ENCODE data around the gene THOC6.

The THOC6 gene

GRCh38 chr16:2992383-2993081, 31.3 kb upstream of the THOC6 start:
- DNase-seq = no peak

- no peak for DNase-seq
Observed at GRCh38 chr16:2996298-2996697, 27.5 kb upstream of the THOC6 start.

DNA sequence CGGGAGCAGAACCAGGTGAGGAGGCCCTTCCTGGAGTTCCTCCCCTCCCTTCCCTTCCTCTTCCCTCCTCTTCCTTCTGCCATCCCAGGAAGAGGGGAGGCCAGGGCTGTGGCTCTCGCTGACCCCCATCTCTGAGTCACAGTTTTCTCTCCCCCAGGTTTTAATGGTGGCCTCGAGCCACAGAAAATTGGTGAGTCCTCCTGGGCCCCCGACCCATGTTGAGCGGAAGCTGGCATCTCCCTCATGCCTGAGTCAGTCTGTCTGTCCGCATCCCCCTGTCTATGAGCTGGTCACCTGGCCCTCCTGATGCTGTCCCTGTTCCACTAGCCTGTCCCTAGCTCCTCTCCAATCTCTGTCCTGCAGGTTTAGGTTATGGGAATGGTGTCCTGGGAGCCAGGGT, 23.9 kb upstream of the THOC6 start:
- DNase-seq = no peak

- no peak for DNase-seq
Observed at GRCh38 chr16:3000540-3000939, 23.3 kb upstream of the THOC6 start.

DNA sequence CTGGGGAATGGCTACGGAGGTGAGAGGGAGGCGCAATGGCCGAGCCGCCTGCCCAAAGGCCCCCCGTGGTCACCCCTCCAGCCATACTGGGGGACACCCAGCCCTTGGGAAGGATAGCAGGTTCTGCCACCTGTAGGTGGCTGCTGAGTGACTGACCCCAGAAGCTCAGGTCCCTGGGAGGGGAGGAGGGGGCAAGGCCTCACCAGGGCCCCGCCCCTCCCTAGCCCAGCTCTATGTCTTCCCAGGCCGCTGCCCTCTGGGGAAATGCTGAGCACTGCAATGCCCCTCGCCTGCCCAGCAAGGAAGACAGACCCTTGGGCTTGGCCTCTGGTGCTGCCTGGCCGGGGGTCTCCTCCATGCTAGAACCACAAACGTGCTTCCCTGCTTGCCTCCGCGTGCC, 22.5 kb upstream of the THOC6 start:
- no peak for DNase-seq

GRCh38 chr16:3003582-3004270, 20.1 kb upstream of the THOC6 start:
- DNase-seq = peak; percentile 88

DNA sequence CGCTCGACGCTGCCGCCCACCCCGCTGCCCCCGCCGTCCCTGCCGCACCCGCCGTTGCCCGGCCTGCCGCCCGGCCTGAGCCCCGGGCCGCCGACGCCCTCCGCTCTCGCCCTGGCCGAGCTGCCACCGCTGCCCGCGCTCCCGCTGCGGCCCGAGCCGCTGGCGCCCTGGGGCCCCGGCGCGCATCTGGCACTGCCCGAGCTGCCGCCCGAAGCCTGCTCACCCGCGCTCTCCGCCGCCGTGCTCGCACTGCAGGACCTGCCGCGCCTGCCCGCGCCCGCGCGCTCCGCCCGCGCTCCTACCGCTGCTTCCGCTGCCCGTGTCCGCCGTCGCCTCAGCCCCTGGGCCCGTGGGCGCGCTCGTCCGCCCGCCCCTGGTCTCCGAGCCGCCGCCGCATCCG, 19.5 kb upstream of the THOC6 start:
- DNase-seq = no peak

DNA sequence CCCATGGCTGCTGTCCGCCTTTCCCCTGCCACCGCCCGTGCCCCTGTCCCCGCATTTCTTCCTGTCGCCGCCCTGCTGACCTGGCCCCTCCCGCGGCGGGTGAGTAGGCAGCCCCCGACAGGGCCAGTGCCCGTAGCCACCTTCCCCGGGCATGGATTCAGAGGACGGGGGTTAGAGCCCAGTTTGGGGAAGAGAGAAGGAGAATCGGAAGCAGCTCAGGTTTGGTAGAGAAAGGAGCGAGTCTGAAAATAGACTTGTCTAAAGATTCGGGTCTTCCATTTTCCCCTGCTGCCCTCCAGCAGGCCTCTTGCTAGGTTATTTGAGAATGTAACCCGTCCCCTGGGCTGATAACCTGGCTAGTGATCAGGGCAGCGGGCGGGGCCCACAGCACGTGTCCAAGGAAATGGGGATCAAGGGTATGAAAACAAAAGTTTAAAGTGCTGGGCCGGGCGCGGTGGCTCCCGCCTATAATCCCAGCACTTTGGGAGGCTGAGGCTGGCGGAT, 19.0 kb upstream of the THOC6 start:
- DNase-seq = no peak

DNA sequence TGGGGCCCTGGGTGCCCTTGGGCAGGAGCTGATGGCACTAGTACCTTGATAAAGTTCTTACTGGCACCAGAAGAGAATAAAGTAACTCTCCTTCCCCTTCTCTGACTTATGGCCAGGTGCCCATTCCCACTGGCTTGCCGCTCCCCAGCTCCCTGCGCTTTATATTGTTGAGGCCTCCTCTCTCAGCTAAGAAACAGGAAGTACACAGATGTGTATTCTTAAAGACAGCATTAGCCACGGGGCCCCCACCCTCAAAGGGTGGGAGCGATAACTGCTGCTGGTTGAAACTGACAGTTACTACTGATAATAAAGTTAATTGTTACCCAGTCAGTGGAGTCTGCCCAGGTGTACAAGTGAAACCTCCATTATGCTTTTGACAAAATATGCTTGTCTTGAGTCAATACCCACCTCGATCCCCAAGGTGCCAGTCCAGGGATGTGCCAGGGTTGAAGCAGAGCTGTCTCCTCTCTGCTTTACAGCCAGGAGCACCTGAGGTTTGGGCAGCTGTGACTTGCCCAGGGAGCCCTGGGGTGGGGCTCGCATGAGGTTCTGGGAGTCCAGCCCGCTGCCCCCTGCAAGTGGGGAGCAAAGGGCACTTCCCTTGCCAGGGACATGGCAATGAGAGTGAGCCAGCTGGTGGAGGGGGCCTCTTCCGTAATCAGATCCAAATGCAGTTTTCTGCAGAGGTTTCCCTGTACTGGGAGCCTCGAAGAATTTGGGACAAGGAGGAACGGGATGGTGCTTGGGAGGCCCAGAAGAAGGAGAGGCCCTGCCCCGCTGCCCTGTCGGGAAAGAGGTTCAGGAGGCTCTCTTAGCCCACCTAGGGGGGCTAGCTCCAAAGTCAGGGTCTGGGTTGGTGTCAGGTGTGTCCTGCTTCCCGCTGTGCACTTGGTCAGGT, 16.5 kb upstream of the THOC6 start:
- no peak for DNase-seq

- DNase-seq = no peak
Observed at GRCh38 chr16:3007957-3008689, 15.7 kb upstream of the THOC6 start.

DNA sequence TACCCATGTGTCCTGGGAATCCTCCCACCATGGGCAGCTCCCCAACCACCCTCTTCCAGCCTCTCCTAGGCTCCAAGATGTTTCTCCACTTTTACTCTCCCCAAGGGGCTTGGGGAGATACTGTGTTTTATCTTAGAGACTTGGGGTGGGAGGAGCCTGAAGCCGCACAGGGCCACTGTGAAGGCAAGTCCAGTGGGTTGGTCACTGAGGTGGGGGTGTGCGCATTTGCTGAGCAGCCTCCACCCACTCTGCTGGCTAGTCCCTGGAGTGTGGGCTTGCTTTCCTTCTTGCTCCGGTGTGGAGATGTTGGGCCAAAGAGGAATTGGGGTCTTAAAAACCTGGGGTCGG, 15.2 kb upstream of the THOC6 start:
- DNase-seq = no peak

DNA sequence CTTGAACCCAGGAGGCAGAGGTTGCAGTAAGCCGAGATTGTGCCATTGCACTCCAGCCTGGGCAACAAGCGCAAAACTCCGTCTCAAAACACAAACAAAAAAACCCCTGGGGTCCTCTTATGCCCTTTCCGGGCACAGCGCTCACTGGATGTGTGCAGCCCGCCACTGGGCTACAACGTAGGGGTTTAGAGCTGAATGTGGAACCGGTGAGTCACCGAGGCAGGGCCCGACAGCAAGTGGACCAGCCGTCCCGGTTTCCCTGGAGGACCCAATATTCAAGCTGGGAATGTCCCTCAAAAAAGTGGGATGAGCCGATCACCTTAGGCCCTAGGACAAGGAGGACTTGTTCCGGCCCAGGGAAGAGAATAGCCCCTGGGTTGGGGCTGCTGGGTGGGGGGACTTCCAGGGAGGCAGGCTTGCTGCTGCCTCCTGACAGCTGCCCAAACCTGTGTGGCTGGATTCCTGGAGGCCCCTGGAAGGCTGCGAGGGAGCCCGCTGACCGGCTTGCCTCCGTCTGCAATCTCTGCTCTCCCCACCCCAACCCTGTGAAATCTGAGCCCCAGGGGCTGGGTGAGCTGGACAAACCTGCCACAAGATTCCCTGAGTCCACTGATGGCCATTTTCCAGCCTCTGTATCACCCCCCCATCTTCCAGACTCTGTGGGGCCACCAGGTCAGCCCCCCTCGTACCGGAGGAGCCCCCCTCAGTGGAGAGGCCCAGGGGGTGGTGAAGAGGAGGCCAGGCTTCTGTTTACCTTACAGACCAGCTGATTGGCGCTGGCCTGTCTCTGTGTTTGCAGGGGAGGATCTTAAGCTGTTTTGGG, 14.1 kb upstream of the THOC6 start:
- DNase-seq = no peak

DNA sequence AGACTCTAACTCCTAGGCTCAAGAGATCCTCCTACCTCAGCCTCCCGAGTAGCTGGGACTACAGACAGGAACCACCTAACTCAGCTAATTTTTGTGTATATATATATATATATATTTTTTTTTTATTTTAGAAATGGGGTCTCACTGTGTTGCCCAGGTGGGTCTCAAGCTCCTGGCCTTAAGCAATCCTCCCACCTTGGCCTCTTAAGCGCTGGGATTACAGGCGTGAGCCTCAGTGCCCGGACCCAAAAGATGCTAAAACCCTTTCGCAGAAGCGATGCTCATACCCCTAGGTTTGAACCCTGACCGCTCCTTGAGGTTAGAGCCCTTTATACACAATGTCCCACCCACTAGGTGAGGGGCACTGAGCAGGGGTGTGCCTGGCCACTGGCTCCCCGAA, 13.3 kb upstream of the THOC6 start:
- DNase-seq = no peak

DNA sequence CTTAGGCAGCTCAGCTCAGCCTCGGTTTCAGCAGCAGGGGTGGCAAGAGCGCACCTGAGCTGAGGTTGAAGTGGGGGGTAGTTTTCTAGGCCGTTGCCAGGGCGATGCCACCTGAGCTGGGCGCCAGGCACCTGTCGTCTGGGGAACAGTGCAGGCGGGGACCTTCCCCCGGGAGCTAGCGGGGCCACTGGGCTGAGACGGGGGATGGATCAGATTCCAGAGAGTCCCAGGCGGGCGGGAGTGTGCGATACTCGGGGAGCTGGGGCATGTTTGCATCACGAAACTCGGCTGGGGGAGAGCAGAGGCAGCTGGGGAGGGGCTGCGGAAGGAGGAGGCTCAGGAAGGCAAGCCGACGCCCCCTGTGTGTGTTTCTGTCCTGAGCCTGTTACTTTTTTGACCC, 11.6 kb upstream of the THOC6 start:
- no peak for DNase-seq

DNA sequence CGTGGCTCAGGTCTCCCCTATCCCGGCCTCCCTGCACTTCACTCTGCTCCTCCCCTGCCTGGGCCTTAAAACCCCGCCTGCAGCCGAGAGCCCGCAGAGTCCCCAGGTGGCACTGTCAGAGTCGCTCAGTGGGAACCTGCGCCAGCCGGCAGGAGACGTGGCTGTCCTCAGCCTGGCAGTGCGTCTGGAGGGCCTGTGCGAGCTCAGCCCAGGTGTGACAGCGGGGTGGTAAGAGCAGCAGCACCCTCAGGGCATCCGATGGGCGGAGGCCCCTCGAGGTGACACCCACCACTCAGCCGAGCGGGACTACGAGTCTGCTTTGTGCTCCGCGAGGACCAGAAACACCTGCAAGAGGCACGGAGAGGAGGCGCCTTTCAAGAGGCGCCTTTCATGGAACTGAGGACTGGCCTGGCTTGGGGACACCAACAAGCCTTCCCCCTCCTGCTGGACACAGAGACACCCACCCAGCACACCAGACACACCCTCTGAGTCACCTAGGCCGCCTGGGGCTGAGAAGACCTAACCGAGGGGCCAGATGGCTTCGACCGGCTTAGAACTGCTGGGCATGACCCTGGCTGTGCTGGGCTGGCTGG, 10.9 kb upstream of the THOC6 start, which contains the start of gene CLDN9:
CLDN9 (plus strand) TSS at position 96 of the 593 bp plus-strand sequence; CDS start at position 536, 440 bp downstream.
- no peak for DNase-seq

DNA sequence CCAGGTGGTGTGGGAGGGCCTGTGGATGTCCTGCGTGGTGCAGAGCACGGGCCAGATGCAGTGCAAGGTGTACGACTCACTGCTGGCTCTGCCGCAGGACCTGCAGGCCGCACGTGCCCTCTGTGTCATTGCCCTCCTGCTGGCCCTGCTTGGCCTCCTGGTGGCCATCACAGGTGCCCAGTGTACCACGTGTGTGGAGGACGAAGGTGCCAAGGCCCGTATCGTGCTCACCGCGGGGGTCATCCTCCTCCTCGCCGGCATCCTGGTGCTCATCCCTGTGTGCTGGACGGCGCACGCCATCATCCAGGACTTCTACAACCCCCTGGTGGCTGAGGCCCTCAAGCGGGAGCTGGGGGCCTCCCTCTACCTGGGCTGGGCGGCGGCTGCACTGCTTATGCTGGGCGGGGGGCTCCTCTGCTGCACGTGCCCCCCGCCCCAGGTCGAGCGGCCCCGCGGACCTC, 10.3 kb upstream of the THOC6 start:
- no peak for DNase-seq

- no peak for DNase-seq
Observed at GRCh38 chr16:3013998-3014690, 9.7 kb upstream of the THOC6 start.

DNA sequence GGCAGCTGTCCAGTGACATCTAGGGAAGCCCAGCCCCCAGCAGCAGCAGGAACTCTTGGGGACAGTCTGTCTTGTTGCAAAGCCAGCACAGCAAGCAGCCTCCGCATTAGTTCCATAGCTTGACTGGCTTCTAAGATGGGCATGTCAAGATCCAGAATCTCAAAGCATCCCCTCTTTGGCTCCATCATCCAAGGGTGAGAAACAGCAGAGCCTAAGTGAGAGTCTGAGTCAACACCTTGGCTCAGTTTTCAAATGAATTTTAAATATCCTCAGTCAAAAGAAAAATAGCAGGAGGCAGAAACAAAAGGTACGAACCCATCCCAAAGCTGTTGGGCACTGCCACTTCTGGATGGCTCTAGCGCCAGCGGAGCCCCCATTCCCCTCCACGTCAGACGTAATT, 8.9 kb upstream of the THOC6 start:
- no peak for DNase-seq

DNA sequence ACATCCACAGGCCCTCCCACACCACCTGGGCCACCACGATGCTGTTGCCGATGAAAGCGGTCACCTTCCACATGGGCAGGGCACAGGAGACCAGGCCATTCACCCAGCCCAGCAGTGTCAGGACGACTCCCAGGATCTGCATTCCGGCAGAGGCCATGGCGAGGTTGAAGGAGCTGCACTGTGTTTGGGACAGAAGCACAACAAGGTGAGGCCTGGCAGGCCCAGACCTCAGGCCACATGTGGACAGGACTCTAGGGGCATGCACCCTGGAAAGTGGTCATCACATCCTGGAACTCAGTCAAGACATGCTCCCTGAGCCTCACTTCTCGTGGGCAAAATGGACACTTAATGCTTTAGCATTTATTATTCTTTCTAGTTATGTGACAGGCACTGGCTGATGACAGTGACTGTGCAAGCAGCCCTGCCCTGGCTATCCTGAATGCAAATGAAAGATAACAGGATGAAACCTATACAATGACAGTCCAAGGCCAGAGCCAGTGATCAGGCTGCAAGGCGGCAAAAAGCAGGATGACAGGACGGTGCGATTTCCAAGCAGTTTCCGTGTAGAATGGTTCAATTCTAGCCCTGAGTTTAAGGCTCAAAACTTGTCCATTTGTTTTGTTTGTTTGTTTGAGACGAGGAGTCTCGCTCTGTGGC, 7.8 kb upstream of the THOC6 start:
- DNase-seq = no peak

- DNase-seq = no peak
Observed at GRCh38 chr16:3017344-3017743, 6.5 kb upstream of the THOC6 start.
